ENCODE results near the gene TBL1X. TPM values are rescaled to one million over a fixed set of nuclear protein-coding genes. Genes with fewer than 3 reads are reported as not detected.

Gene TBL1X
- total and polyA plus RNA-seq, 8 donors, result 2.4 to 16.6 (median 9.3) TPM

DNA sequence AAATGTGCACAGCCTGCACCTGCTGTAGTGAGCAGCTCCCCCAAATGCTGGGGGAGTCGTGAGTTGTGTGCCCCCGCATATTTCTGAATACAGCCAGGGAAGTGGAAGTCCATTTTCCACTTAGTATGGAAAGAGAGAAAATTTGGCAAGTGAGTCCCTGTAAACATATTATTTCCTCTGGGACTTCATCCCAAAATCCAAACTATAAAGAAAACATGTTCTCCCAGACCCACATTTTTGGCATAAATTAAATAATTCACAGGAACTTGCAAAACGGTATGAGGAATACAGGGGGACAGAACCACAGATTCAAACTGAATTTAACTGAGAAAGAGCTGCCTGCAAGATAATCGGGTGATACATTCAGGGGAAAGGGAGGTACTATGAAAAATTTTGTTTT is 193.6 kb downstream of the TBL1X start:
- Histone ChIP-seq H3K27me3 (no peaks in the 10 kb centered on the region), H3K36me3 (no peaks in the 10 kb centered on the region), H3K4me1 (no peaks in the 10 kb centered on the region), H3K27ac (no peak overlapping the region), H3K4me3 (no peak overlapping the region), H3K9me3 (no peaks in the 10 kb centered on the region)
- no peak for ATAC-seq
- TF ChIP-seq, protein P1, sequence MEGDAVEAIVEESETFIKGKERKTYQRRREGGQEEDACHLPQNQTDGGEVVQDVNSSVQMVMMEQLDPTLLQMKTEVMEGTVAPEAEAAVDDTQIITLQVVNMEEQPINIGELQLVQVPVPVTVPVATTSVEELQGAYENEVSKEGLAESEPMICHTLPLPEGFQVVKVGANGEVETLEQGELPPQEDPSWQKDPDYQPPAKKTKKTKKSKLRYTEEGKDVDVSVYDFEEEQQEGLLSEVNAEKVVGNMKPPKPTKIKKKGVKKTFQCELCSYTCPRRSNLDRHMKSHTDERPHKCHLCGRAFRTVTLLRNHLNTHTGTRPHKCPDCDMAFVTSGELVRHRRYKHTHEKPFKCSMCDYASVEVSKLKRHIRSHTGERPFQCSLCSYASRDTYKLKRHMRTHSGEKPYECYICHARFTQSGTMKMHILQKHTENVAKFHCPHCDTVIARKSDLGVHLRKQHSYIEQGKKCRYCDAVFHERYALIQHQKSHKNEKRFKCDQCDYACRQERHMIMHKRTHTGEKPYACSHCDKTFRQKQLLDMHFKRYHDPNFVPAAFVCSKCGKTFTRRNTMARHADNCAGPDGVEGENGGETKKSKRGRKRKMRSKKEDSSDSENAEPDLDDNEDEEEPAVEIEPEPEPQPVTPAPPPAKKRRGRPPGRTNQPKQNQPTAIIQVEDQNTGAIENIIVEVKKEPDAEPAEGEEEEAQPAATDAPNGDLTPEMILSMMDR (IDR thresholded peaks at IDR 0.05), result no peak
- DNase-seq, result no peak
- FAIRE-seq, result no peak
- intact Hi-C loops (cut with DNase I), result no loop called here
- WGBS, 2 donors, result 62 to 89% methylated on average over 4 of the region's 4 CpGs

GRCh38 chrX:9659571-9660195 is 194.8 kb downstream of the TBL1X start:
- DNase-seq (no peak), FAIRE-seq (no peak), ATAC-seq (no peak)
- Histone ChIP-seq H3K36me3 (no peaks in the 10 kb centered on the region), H3K9me3 (no peaks in the 10 kb centered on the region), H3K4me1 (no peaks in the 10 kb centered on the region), H3K4me3 (no peak overlapping the region), H3K27ac (no peak overlapping the region), H3K27me3 (no peaks in the 10 kb centered on the region)
- TF ChIP-seq, protein P1 (IDR thresholded peaks at IDR 0.05), result no peak
- intact Hi-C loops (cut with DNase I), result no loop called here
- 79 to 93% methylated on average over 17 of the region's 17 CpGs for WGBS, 2 donors

DNA sequence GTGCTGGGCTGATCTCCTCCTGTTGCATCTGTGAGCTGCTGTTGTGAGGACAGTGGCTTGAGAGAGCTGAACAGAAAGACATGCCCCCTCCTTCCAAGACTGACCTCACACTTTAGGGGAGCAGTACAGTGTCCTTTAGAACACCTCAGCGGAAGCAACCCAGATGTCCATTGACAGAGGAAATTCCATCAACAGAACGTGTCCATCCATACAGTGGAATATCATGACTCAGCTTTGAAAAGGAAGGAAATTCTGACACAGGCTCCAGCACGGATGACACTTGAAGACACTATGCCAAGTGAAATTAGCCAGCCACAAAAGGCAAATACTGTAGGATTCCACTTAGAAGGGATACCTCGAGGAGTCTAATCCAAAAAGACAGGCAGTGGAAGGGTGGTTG is 197.3 kb downstream of the TBL1X start:
- H3K36me3 ChIP-seq, result no peaks in the 10 kb centered on the region
- DNase-seq (no peak), ATAC-seq (no peak), FAIRE-seq (no peak)
- no peaks in the 10 kb centered on the region for H3K4me1 ChIP-seq
- no peaks in the 10 kb centered on the region for H3K27me3 ChIP-seq
- WGBS, 2 donors, result 60 to 70% methylated on average over 4 of the region's 4 CpGs
- H3K27ac ChIP-seq, result no peak overlapping the region
- TF ChIP-seq, protein P1 (IDR thresholded peaks at IDR 0.05), result no peak
- no peak overlapping the region for H3K4me3 ChIP-seq
- H3K9me3 ChIP-seq, result no peaks in the 10 kb centered on the region
- intact Hi-C loops (cut with DNase I), result no loop called here

DNA sequence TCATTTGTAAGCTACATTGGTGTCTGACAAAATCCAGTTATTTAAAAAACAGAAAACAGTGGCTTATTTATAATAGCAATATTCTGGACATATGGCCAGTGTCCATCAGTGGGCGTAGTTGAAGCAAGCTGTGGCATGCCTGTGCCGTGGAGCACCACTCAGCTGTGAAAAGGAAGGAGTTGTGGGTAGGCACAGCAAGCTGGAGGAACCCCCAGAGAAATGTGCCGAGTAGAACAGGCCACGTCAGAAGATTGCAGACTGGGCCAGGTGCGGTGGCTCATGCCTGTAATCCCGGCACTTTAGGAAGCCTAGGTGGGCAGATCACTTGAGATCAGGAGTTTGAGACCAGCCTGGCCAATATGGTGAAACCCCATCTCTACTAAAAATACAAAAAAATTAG is 198.4 kb downstream of the TBL1X start:
- ATAC-seq (no peak), FAIRE-seq (no peak)

DNA sequence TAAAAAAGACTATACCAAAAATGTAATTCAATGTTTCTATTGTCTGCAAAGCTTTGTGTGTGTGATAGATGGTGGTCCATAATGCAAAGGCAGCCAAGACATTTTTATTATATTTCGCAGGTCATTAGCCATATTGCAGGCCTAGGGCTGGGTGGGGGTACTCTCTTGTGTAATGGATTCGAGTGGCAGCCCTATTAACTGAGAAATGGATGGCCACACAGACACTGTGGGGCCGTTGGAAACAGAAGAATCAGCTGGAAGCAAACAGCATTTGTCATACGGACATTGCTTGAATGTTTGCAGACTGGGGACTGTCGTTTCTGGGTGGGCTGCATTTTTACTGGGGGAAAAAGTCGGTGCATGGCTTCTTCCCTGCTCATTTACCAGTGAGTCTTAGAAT is 199.4 kb downstream of the TBL1X start:
- H3K27ac ChIP-seq, result no peak overlapping the region
- no peaks in the 10 kb centered on the region for H3K27me3 ChIP-seq
- TF ChIP-seq, protein P1 (IDR thresholded peaks at IDR 0.05), result no peak
- ATAC-seq, result no peak
- H3K4me1 ChIP-seq, result no peaks in the 10 kb centered on the region
- intact Hi-C loops (cut with DNase I), result no loop called here
- no peaks in the 10 kb centered on the region for H3K9me3 ChIP-seq
- no peak for DNase-seq
- WGBS, 2 donors, result 55 to 80% methylated on average over 6 of the region's 6 CpGs
- H3K36me3 ChIP-seq, result no peaks in the 10 kb centered on the region
- FAIRE-seq, result no peak
- H3K4me3 ChIP-seq, result no peak overlapping the region

More for the DNA sequence above, 198.4 kb downstream of the TBL1X start:
- no peak overlapping the region for H3K27ac ChIP-seq
- TF ChIP-seq, protein P1 (IDR thresholded peaks at IDR 0.05), result no peak
- H3K9me3 ChIP-seq, result no peaks in the 10 kb centered on the region
- no peaks in the 10 kb centered on the region for H3K4me1 ChIP-seq
- WGBS, 2 donors, result 84 to 97% methylated on average over 6 of the region's 6 CpGs
- H3K36me3 ChIP-seq, result no peaks in the 10 kb centered on the region
- H3K4me3 ChIP-seq, result no peak overlapping the region
- no peak for DNase-seq
- intact Hi-C loops (cut with DNase I), result no loop called here
- H3K27me3 ChIP-seq, result no peaks in the 10 kb centered on the region

Data from pancreas (tissue), 10 donors.